Measurements from ENCODE around the gene UBE2Z. TPM values are rescaled to one million over a fixed set of nuclear protein-coding genes. Genes with fewer than 3 reads are reported as not detected.

The UBE2Z gene
- polyA plus RNA-seq, 2 of the 4 experiments (the other 2 are of a cell fraction): 109 to 174 TPM

- TF ChIP-seq BCL3 (IDR thresholded peaks at IDR 0.05) (no peak), RAD21 (conservative IDR thresholded peaks at IDR 0.05 in 1 of 2, IDR thresholded peaks at IDR 0.05 in 1 of 2) (peak; percentile 99 to 100), HEYL (CRISPR knock-in tag; IDR thresholded peaks at IDR 0.05) (no peak), EHF (CRISPR knock-in tag; IDR thresholded peaks at IDR 0.05) (no peak), EP300 (IDR thresholded peaks at IDR 0.05) (no peak), ZC3H11A (IDR thresholded peaks at IDR 0.05) (no peak), KDM1A (IDR thresholded peaks at IDR 0.05; ENCODE audit: low read depth) (no peak), REST (IDR thresholded peaks at IDR 0.05) (no peak), ZNF302 (CRISPR knock-in tag; IDR thresholded peaks at IDR 0.05) (no peak), ZSCAN20 (CRISPR knock-in tag; IDR thresholded peaks at IDR 0.05) (no peak), GATA3 (IDR thresholded peaks at IDR 0.05; ENCODE audit: borderline replicate concordance) (no peak; the same call in 1 of the 2 replicates), RCOR1 (IDR thresholded peaks at IDR 0.05; ENCODE audit: low read depth, low read length) (no peak), MAFK (IDR thresholded peaks at IDR 0.05; ENCODE audit: partially characterized antibody) (no peak), ZFP36 (IDR thresholded peaks at IDR 0.05; ENCODE audit: borderline replicate concordance, partially characterized antibody) (no peak), HOXB13 (CRISPR knock-in tag; IDR thresholded peaks at IDR 0.05; ENCODE audit: low read depth) (no peak), NR3C1 (IDR thresholded peaks at IDR 0.05) (no peak), CHD4 (IDR thresholded peaks at IDR 0.05; ENCODE audit: borderline replicate concordance) (no peak), CTCF (IDR thresholded peaks at IDR 0.05) (peak; percentile 98), CEBPB (IDR thresholded peaks at IDR 0.05) (peak in 1 of 2 experiments; percentile 53; a peak in 1 of 4 replicates), SREBF2 (IDR thresholded peaks at IDR 0.05) (no peak), MAZ (IDR thresholded peaks at IDR 0.05; ENCODE audit: borderline replicate concordance, low read depth, low read length) (peak; percentile 46; the same call in 1 of the 2 replicates), POLR2AphosphoS2 (conservative IDR thresholded peaks at IDR 0.05; ENCODE audit: low read length) (no peak), NFE2L2 (conservative IDR thresholded peaks at IDR 0.05; ENCODE audit: low read length) (no peak), USF2 (IDR thresholded peaks at IDR 0.05) (no peak), ELK1 (IDR thresholded peaks at IDR 0.05; ENCODE audit: low read depth, low read length) (no peak), CBX8 (IDR thresholded peaks at IDR 0.05) (no peak)
Measured at GRCh38 chr17:48954300-48954755, 46.1 kb downstream of the UBE2Z start (continued).
